HepG2 (cell line): ENCODE data around the gene UBE2I. TPM values are rescaled to one million over a fixed set of nuclear protein-coding genes. Genes with fewer than 3 reads are reported as not detected.

Experiments used
- ATAC-seq: fragments of 200-7000 bp; cut with Tn5 transposase; 3 replicates; pipeline ENCODE4 v1.9.1; 2020; ENCODE audit warnings: mild to moderate bottlenecking, moderate library complexity
- BruUV-seq: library from RNA; stranded (reverse); fragments of 400-500 nt; replicated peaks from 2 replicates; lab custom pipeline; 2021; lab: Mats Ljungman, UMichigan
- CTCF ChIA-PET: fragments of 300-600 bp; formaldehyde crosslinking; extraction: SDS; loops from one replicate; lab custom pipeline; 2021; ENCODE audit warnings: low total read pairs, inconsistent platforms, low intra/inter-chr PET ratio; lab: Yijun Ruan, JAX
- POLR2A ChIA-PET: fragments of 350-600 bp; sonication (Branson Sonifier 250); formaldehyde crosslinking; loops from one replicate; lab custom pipeline; 2020; ENCODE audit warnings: antibody characterized with exemption, inconsistent platforms; lab: Yijun Ruan, JAX
- DNase-seq: peaks from one replicate; pipeline ENCODE4 v3.0.0-alpha.2; 2015; ENCODE audit warnings: low spot score
- FAIRE-seq: peaks from 3 replicates; lab custom pipeline; 2011; peaks lifted over from hg19 to GRCh38; lab: Jason Lieb, UNC
- H2AFZ ChIP-seq: one replicate; pipeline ENCODE4 v1.6.1; 2011; ENCODE audit warnings: low read length, inconsistent platforms
- H3K27ac ChIP-seq: fragments of 300-600 bp; 3 replicates; pipeline ENCODE4 v1.8.0; 2011; ENCODE audit warnings: mixed run types, mild to moderate bottlenecking, mixed read lengths, low read length, inconsistent platforms; ENCODE audit not compliant: insufficient read depth; ENCODE audit errors: extremely low read length
- H3K27me3 ChIP-seq, 2 experiments: fragments of 200-600 bp in 1 of 2; 2 replicates in 1 of 2; 3 replicates in 1 of 2; pipeline versions ENCODE4 v1.6.0 to v1.8.0; 2011; ENCODE audit warnings: low read length in 2 of 2, mild to moderate bottlenecking in 2 of 2, moderate library complexity in 2 of 2, inconsistent platforms in 1 of 2; ENCODE audit not compliant: insufficient read depth in 2 of 2, control insufficient read depth in 1 of 2
- H3K36me3 ChIP-seq, 2 experiments: fragments of 200-600 bp in 1 of 2; replicated peaks in 1 of 2; 2 replicates in 1 of 2; 3 replicates in 1 of 2; pipeline versions ENCODE4 v1.5.1 to v1.8.0; 2011; ENCODE audit warnings: low read length in 2 of 2, inconsistent platforms in 1 of 2; ENCODE audit not compliant: insufficient read depth in 2 of 2, control insufficient read depth in 1 of 2
- H3K4me1 ChIP-seq: 2 replicates; pipeline ENCODE4 v1.5.1; 2012; ENCODE audit warnings: low read length, inconsistent platforms; ENCODE audit not compliant: insufficient read depth
- H3K4me2 ChIP-seq: 2 replicates; pipeline ENCODE4 v1.6.0; 2011; ENCODE audit warnings: low read depth, low read length, inconsistent platforms
- H3K4me3 ChIP-seq, 3 experiments: fragments of 200-600 bp in 1 of 3; sonication (generic), shearing (Covaris generic) in 1 of 3; replicated peaks in 1 of 3; 2 replicates each; pipeline ENCODE4 v1.5.1; 2011 to 2016; ENCODE audit warnings: low read length in 3 of 3, inconsistent platforms in 2 of 3, low read depth in 2 of 3, mild to moderate bottlenecking in 2 of 3, control low read depth in 1 of 3, mixed read lengths in 1 of 3; ENCODE audit not compliant: insufficient read depth in 1 of 3
- H3K79me2 ChIP-seq: one replicate; pipeline ENCODE4 v1.6.1; 2011; ENCODE audit warnings: low read length, inconsistent platforms; ENCODE audit not compliant: insufficient read depth
- H3K9ac ChIP-seq: 2 replicates; pipeline ENCODE4 v1.6.0; 2011; ENCODE audit warnings: mild to moderate bottlenecking, low read depth, low read length, inconsistent platforms; ENCODE audit not compliant: insufficient read depth
- H3K9me3 ChIP-seq: 2 replicates; pipeline ENCODE4 v1.5.1; 2012; ENCODE audit warnings: mild to moderate bottlenecking, low read length
- H4K20me1 ChIP-seq: 2 replicates; pipeline ENCODE4 v1.6.0; 2011; ENCODE audit warnings: inconsistent platforms, mild to moderate bottlenecking, low read length, moderate library complexity; ENCODE audit not compliant: insufficient read depth
- AHDC1 ChIP-seq: sonication (generic); formaldehyde crosslinking; IDR thresholded peaks from 2 replicates; pipeline ENCODE4 v1.5.1; 2020; ENCODE audit warnings: mild to moderate bottlenecking, missing genetic modification reagents, borderline replicate concordance
- ARNT2 ChIP-seq: sonication (generic); formaldehyde crosslinking; IDR thresholded peaks from 2 replicates; pipeline ENCODE4 v1.8.0; 2022; ENCODE audit warnings: mild to moderate bottlenecking, low read depth, missing genetic modification reagents, moderate library complexity
- MXI1 ChIP-seq: IDR thresholded peaks from 3 replicates; pipeline ENCODE4 v1.6.1; 2012; ENCODE audit warnings: low read depth, low read length, inconsistent platforms, borderline replicate concordance
- PLSCR1 ChIP-seq: sonication (generic); formaldehyde crosslinking; IDR thresholded peaks from 2 replicates; pipeline ENCODE4 v1.5.0; 2020; ENCODE audit warnings: missing genetic modification reagents, mild to moderate bottlenecking, borderline replicate concordance
- TFE3 ChIP-seq: IDR thresholded peaks from 2 replicates; pipeline ENCODE4 v1.6.1; 2016
- YEATS2 ChIP-seq: sonication (generic); formaldehyde crosslinking; IDR thresholded peaks from 2 replicates; pipeline ENCODE4 v1.4.0; 2020; ENCODE audit warnings: missing genetic modification reagents, borderline replicate concordance
- ZFP1 ChIP-seq: IDR thresholded peaks from 2 replicates; pipeline ENCODE4 v1.6.1; 2016
- ZNF12 ChIP-seq: sonication (generic); formaldehyde crosslinking; IDR thresholded peaks from 2 replicates; pipeline ENCODE4 v1.5.0; 2020; ENCODE audit warnings: missing genetic modification reagents
- ZNF484 ChIP-seq: sonication (generic); formaldehyde crosslinking; IDR thresholded peaks from 2 replicates; pipeline ENCODE4 v1.5.1; 2020; ENCODE audit warnings: mild to moderate bottlenecking, low read depth, missing genetic modification reagents, borderline replicate concordance
- ZNF644 ChIP-seq: IDR thresholded peaks from 2 replicates; pipeline ENCODE4 v1.6.1; 2016; ENCODE audit warnings: low read depth
- WGBS: methylation state at CpG from one replicate; pipeline ENCODE4 v1.1.6; 2017; ENCODE audit warnings: low lambda C conversion rate; 5-methylcytosine and 5-hydroxymethylcytosine counted together
- in situ Hi-C: cut with HindIII; loops from 2 replicates; pipeline ENCODE4 v1.10.0; 2017; ENCODE audit warnings: low pct_unique_long_range_greater_than_20kb; ENCODE audit not compliant: extremely low pct_ligation_motif_present
- intact Hi-C: fragments of 100-400 bp; cut with micrococcal nuclease; formaldehyde crosslinking; loops from one replicate; pipeline ENCODE4 v1.10.0; 2022; ENCODE audit not compliant: unreplicated experiment
- polyA plus RNA-seq, 8 experiments: library from polyadenylated mRNA; depleted of rRNA in 3 of 8; stranded (reverse) in 7 of 8; unstranded in 1 of 8; fragments of >200 nt; fragmentation: Illumina TruSeq in 4 of 8; extraction: Trizol in 4 of 8; gene quantifications; 2 replicates each; pipeline versions ENCODE4 v1.2.1 to v1.2.3, GENCODE V29; 2011 to 2016; ENCODE audit warnings: low read depth in 4 of 8, missing spikeins in 1 of 8, mixed read lengths in 1 of 8; ENCODE audit not compliant: insufficient read depth in 1 of 8
- total RNA-seq, 5 experiments: library from RNA; depleted of rRNA; stranded (reverse); fragments of >200 nt; fragmentation: Illumina TruSeq; extraction: Trizol; gene quantifications; 2 replicates each; pipeline ENCODE4 v1.2.3, GENCODE V29; 2016; ENCODE audit warnings: low read depth in 1 of 5
- TF ChIP-seq, protein P1 (sequence below): sonication (generic); formaldehyde crosslinking; IDR thresholded peaks from 2 replicates; pipeline ENCODE4 v1.4.0; 2020; ENCODE audit warnings: missing genetic modification reagents

UBE2I gene
- total and polyA plus RNA-seq, 2 of the 13 experiments (the other 11 are each of a cell fraction or from before 2014, with no cell fraction given) = 75.8 to 98.9 TPM

- FAIRE-seq (no peak), DNase-seq (no peak), ATAC-seq (no peak)
- Histone ChIP-seq H3K27me3 (no peaks in the 10 kb centered on the region; a peak in 2 of 5 replicates), H4K20me1 (peaks cover 50% of the 10 kb centered on the region), H3K9ac (peak overlapping the region; percentile 91), H3K27ac (peak overlapping the region; percentile 57), H3K9me3 (no peaks in the 10 kb centered on the region), H3K4me1 (peaks cover 38% of the 10 kb centered on the region), H3K36me3 (peaks cover 18 to 30% of the 10 kb centered on the region in 2 experiments; a peak in 4 of 5 replicates), H3K79me2 (peaks cover 53% of the 10 kb centered on the region), H2AFZ (no peak overlapping the region), H3K4me2 (peak overlapping the region; percentile 95), H3K4me3 (peak overlapping the region; percentile 66 to 97 (median 91))
- intact Hi-C loops = no loop called here
- CTCF ChIA-PET = no interaction called here
- POLR2A ChIA-PET = interaction anchor here (1.6 kb wide), 3 partner anchors 10 to 33 kb away, joined by 4 to 7 read pairs (median 5); no protein-coding TSS in a partner anchor
- in situ Hi-C loops = no loop called here
- BruUV-seq = TSS peak; percentile 79
- 2% methylated on average over 20 of the region's 77 CpGs for WGBS
- TF ChIP-seq MXI1 = no peak
- peak; percentile 32; the same call in 1 of the 2 replicates for TF ChIP-seq YEATS2 (CRISPR knock-in tag)
- no peak for TF ChIP-seq PLSCR1 (CRISPR knock-in tag)
- TF ChIP-seq ARNT2 (CRISPR knock-in tag) = no peak
- TF ChIP-seq ZNF12 = no peak
- TF ChIP-seq, protein P1, sequence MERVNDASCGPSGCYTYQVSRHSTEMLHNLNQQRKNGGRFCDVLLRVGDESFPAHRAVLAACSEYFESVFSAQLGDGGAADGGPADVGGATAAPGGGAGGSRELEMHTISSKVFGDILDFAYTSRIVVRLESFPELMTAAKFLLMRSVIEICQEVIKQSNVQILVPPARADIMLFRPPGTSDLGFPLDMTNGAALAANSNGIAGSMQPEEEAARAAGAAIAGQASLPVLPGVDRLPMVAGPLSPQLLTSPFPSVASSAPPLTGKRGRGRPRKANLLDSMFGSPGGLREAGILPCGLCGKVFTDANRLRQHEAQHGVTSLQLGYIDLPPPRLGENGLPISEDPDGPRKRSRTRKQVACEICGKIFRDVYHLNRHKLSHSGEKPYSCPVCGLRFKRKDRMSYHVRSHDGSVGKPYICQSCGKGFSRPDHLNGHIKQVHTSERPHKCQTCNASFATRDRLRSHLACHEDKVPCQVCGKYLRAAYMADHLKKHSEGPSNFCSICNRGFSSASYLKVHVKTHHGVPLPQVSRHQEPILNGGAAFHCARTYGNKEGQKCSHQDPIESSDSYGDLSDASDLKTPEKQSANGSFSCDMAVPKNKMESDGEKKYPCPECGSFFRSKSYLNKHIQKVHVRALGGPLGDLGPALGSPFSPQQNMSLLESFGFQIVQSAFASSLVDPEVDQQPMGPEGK (CRISPR knock-in tag) = peak; percentile 95
- TF ChIP-seq ZNF484 (CRISPR knock-in tag) = no peak
- TF ChIP-seq TFE3 (CRISPR knock-in tag) = no peak
- no peak for TF ChIP-seq ZNF644 (CRISPR knock-in tag)
- no peak for TF ChIP-seq ZFP1 (CRISPR knock-in tag)
- TF ChIP-seq AHDC1 (CRISPR knock-in tag) = no peak
These were observed 724 bp downstream of the UBE2I start for GRCh38 chr16:1309888-1310831.
